MM.1S (cell line): Measurements from ENCODE around the gene AMPD2.

Source experiments
- EZH2 ChIP-seq: fragments of 300-600 bp; sonication (generic); optimal IDR thresholded peaks from 2 replicates; pipeline ENCODE3; 2017; ENCODE audit warnings: low read depth, mild to moderate bottlenecking, antibody characterized with exemption, low read length, mixed read lengths
- TF ChIP-seq, protein P1 (sequence below): fragments of 300-600 bp; sonication (generic); IDR thresholded peaks from 2 replicates; pipeline ENCODE4 v1.5.1; 2016; ENCODE audit warnings: antibody characterized with exemption, low read length, mixed read lengths

DNA sequence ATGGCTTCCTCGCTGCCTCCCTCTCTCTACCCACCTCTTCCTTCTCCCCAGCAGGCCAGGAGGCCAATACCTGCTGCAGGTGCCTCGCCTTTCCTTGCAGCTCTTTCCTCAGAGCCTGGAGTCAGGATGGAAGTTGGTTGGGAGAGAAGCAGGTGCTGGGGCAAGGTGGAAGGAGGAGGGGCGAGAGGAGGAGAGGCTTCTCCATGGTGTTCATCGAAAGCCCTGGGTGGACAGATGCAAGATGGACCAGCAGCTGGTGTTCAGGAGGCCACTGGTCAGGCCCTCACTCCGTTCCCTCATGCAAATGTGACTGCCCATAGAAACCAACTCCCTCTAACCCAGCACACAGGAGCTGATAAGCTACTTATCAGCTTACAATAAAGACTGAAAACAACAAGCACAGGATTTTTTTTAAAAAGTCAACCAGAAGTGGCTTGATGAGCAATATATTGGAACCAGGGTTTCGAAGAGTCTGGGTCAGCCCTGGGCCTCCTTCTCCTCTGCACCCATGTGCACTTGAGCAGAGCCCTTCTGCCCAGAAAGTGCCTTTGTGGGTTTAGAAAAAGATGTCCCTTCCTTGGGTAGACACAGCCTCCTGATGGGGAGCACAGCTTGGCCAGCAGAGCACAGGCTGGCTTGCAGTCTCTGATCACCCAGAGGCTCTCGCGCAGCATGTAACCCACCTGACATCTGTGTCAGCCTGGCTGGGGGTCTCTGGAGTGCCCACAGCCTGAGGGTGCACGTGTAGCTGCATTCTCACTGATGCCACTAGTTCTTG is 19.6 kb downstream of the AMPD2 start:
- TF ChIP-seq, protein P1, sequence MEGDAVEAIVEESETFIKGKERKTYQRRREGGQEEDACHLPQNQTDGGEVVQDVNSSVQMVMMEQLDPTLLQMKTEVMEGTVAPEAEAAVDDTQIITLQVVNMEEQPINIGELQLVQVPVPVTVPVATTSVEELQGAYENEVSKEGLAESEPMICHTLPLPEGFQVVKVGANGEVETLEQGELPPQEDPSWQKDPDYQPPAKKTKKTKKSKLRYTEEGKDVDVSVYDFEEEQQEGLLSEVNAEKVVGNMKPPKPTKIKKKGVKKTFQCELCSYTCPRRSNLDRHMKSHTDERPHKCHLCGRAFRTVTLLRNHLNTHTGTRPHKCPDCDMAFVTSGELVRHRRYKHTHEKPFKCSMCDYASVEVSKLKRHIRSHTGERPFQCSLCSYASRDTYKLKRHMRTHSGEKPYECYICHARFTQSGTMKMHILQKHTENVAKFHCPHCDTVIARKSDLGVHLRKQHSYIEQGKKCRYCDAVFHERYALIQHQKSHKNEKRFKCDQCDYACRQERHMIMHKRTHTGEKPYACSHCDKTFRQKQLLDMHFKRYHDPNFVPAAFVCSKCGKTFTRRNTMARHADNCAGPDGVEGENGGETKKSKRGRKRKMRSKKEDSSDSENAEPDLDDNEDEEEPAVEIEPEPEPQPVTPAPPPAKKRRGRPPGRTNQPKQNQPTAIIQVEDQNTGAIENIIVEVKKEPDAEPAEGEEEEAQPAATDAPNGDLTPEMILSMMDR = no peak
- TF ChIP-seq EZH2 = no peak
